Measurements from ENCODE around the gene KMT2A.
"Not testable (repeated sequence)": the region's sequence is repeated elsewhere in the genome, so short reads cannot be mapped to it uniquely, and the experiment has no call there.

GRCh38 chr11:118402594-118402993 is 33.7 kb upstream of the KMT2A start:
- not testable (repeated sequence) for TF ChIP-seq USF2 (IDR thresholded peaks at IDR 0.05; ENCODE audit: borderline replicate concordance, low read depth, low read length); MAX (IDR thresholded peaks at IDR 0.05; ENCODE audit: low read depth, low read length)
